Daoy (cell line): ENCODE measurements around the gene COL3A1. TPM values are rescaled to one million over a fixed set of nuclear protein-coding genes. Genes with fewer than 3 reads are reported as not detected.

ENCODE experiments used
- DNase-seq: peaks from one replicate; pipeline ENCODE4 v3.0.0-alpha.2; 2015; ENCODE audit warnings: low read depth
- total RNA-seq: library from RNA; depleted of rRNA; stranded (reverse); fragments of >200 nt; shearing (Covaris generic); gene quantifications from 2 replicates; pipeline ENCODE4 v1.2.3, GENCODE V29; 2014; rRNA removed

The COL3A1 gene
- total RNA-seq = 9.3 and 12.6 TPM in 2 replicates

GRCh38 chr2:188974164-188974563, at the start of gene COL3A1:
TSS of gene COL3A1 (plus strand) at chr2:188974373. CDS start at chr2:188974490, 117 bp downstream.
- DNase-seq = no peak

- no peak for DNase-seq
These were observed 45.5 kb upstream of the COL3A1 start for GRCh38 chr2:188928643-188929042.

GRCh38 chr2:188931361-188931760, 42.8 kb upstream of the COL3A1 start:
- no peak for DNase-seq

GRCh38 chr2:188937228-188938220, 36.6 kb upstream of the COL3A1 start:
- no peak for DNase-seq

GRCh38 chr2:188940171-188940570, 34.0 kb upstream of the COL3A1 start:
- DNase-seq = no peak

GRCh38 chr2:188944442-188944841, 29.7 kb upstream of the COL3A1 start:
- no peak for DNase-seq

- DNase-seq = no peak
These were observed 24.9 kb upstream of the COL3A1 start for GRCh38 chr2:188949046-188949818.

GRCh38 chr2:188952901-188953300, 21.3 kb upstream of the COL3A1 start:
- no peak for DNase-seq

- DNase-seq = no peak
These were observed 17.9 kb upstream of the COL3A1 start for GRCh38 chr2:188956290-188956689.

GRCh38 chr2:188956961-188957360, 17.2 kb upstream of the COL3A1 start:
- DNase-seq = no peak

- DNase-seq = no peak
These were observed 16.5 kb upstream of the COL3A1 start for GRCh38 chr2:188957646-188958045.

- no peak for DNase-seq
These were observed 10.4 kb upstream of the COL3A1 start for GRCh38 chr2:188963741-188964140.

GRCh38 chr2:188964976-188965546, 9.1 kb upstream of the COL3A1 start:
- DNase-seq = no peak

GRCh38 chr2:188965563-188965962, 8.6 kb upstream of the COL3A1 start:
- DNase-seq = no peak

GRCh38 chr2:188966079-188966571, 8.0 kb upstream of the COL3A1 start:
- DNase-seq = no peak

GRCh38 chr2:188966728-188967440, 7.3 kb upstream of the COL3A1 start:
- no peak for DNase-seq

- DNase-seq = peak; percentile 14
These were observed 4.9 kb upstream of the COL3A1 start for GRCh38 chr2:188969236-188969635.

- DNase-seq = no peak
These were observed 4.5 kb upstream of the COL3A1 start for GRCh38 chr2:188969651-188970050.

- DNase-seq = no peak
These were observed 4.0 kb upstream of the COL3A1 start for GRCh38 chr2:188970211-188970610.

GRCh38 chr2:188971432-188971861, 2.7 kb upstream of the COL3A1 start:
- DNase-seq = no peak

GRCh38 chr2:188973641-188974040, 532 bp upstream of the COL3A1 start:
- DNase-seq = no peak
